Lower lobe of right lung (tissue), 2 donors: ENCODE results near the gene ANTXR2. TPM values are rescaled to one million over a fixed set of nuclear protein-coding genes. Genes with fewer than 3 reads are reported as not detected.

Experiments used
- ATAC-seq, 2 donors: fragments of 200-7000 bp; cut with Tn5 transposase; one replicate each; pipeline ENCODE4 v1.9.1; 2020 to 2022; ENCODE audit warnings: mild to moderate bottlenecking in 2 of 2, moderate library complexity in 2 of 2
- DNase-seq: peaks from one replicate; pipeline ENCODE4 v3.0.0-alpha.2; 2020
- H3K27ac ChIP-seq: fragments of 200-600 bp; one replicate; pipeline ENCODE4 v1.8.0; 2022
- H3K27me3 ChIP-seq: fragments of 200-600 bp; one replicate; pipeline ENCODE4 v1.8.0; 2022; ENCODE audit warnings: low read depth
- H3K36me3 ChIP-seq: fragments of 200-600 bp; one replicate; pipeline ENCODE4 v1.8.0; 2022; ENCODE audit warnings: mild to moderate bottlenecking
- H3K4me1 ChIP-seq: fragments of 200-600 bp; one replicate; pipeline ENCODE4 v1.8.0; 2022
- H3K4me3 ChIP-seq: fragments of 200-600 bp; one replicate; pipeline ENCODE4 v1.8.0; 2022; ENCODE audit warnings: mild to moderate bottlenecking
- H3K9me3 ChIP-seq: fragments of 200-600 bp; one replicate; pipeline ENCODE4 v1.8.0; 2022
- CTCF ChIP-seq: fragments of 200-600 bp; IDR thresholded peaks from one replicate; pipeline ENCODE4 v1.8.0; 2022; ENCODE audit warnings: antibody characterized with exemption, mild to moderate bottlenecking
- intact Hi-C: fragments of 100-400 bp; cut with DNase I; formaldehyde crosslinking; loops from one replicate; pipeline ENCODE4 v1.11.0; 2022
- total RNA-seq: library from RNA; stranded (reverse); fragmentation: NEBNext Ultra II Directional; extraction: Animal tissue kit (Norgen Biotek cat#: 25700); gene quantifications from one replicate; pipeline ENCODE4 v1.2.1, GENCODE V29; 2021
- donor health status: DM: no; HTN: yes; CAD: no; lungs with severe emphysema.

ANTXR2 gene
- total RNA-seq, 1 donor from 2014 or later: 62.8 TPM

DNA sequence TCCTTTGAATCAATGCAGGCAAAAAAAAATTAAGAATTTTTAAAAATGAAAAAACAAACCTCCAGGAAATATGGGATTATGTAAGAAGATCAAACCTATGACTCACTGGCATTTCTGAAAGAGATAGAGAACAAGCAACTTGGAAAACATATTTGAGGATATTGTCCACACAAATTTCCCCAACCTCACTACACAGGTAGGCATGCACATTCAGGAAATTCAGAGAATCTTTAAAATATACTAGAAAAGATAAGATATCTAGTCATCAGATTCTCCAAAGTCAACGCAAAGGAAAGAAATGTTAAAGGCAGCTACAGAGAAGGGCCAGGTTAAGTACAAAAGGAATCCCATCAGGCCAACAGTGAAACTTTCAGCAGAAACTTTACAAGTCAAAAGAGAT lies 85.6 kb downstream of the ANTXR2 start:
- no peaks in the 10 kb centered on the region for H3K9me3 ChIP-seq
- no peak overlapping the region for H3K27ac ChIP-seq
- no peaks in the 10 kb centered on the region for H3K27me3 ChIP-seq
- TF ChIP-seq CTCF: no peak
- ATAC-seq (no peak), DNase-seq (no peak)
- intact Hi-C loops: no loop called here
- no peaks in the 10 kb centered on the region for H3K36me3 ChIP-seq
- H3K4me1 ChIP-seq: no peaks in the 10 kb centered on the region
- H3K4me3 ChIP-seq: no peak overlapping the region

- ATAC-seq: no peak
- Histone ChIP-seq H3K27ac (no peak overlapping the region), H3K4me1 (no peaks in the 10 kb centered on the region), H3K27me3 (no peaks in the 10 kb centered on the region), H3K9me3 (no peaks in the 10 kb centered on the region), H3K4me3 (no peak overlapping the region), H3K36me3 (no peaks in the 10 kb centered on the region)
- no peak for TF ChIP-seq CTCF
- intact Hi-C loops: no loop called here
- DNase-seq: no peak
These were observed 89.6 kb downstream of the ANTXR2 start for GRCh38 chr4:79983431-79983830.

- H3K27ac ChIP-seq: no peak overlapping the region
- ATAC-seq: no peak
- intact Hi-C loops: no loop called here
- H3K4me1 ChIP-seq: no peaks in the 10 kb centered on the region
- DNase-seq: no peak
- no peaks in the 10 kb centered on the region for H3K9me3 ChIP-seq
- peaks cover 6% of the 10 kb centered on the region for H3K36me3 ChIP-seq
- H3K27me3 ChIP-seq: no peaks in the 10 kb centered on the region
- no peak overlapping the region for H3K4me3 ChIP-seq
- no peak for TF ChIP-seq CTCF
These were observed 90.3 kb downstream of the ANTXR2 start for GRCh38 chr4:79982601-79983322.

DNA sequence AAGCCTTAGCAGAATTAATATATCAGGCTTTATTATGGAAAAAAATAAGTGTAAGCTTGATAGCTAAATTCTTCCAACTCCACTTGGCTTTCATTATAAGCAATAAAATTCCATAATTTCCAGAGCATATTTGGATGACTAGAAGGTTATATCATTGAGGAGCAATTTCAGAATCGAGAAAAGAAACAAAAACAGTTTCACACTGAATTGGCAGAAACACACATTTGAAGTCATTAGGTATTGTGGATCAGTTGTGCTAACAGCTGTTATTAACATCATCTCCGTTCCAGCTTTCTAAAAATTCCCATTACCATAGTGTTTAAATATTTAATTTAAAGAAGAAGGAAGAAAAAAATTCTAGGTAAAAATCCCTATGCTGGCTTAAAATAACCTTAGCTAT lies 92.6 kb downstream of the ANTXR2 start:
- Histone ChIP-seq H3K27me3 (no peaks in the 10 kb centered on the region), H3K27ac (no peak overlapping the region), H3K4me3 (no peak overlapping the region), H3K4me1 (no peaks in the 10 kb centered on the region), H3K9me3 (no peaks in the 10 kb centered on the region), H3K36me3 (peaks cover 23% of the 10 kb centered on the region)
- TF ChIP-seq CTCF: no peak
- DNase-seq (no peak), ATAC-seq (no peak)
- intact Hi-C loops: no loop called here

- ATAC-seq (no peak), DNase-seq (no peak)
- Histone ChIP-seq H3K27ac (no peak overlapping the region), H3K27me3 (no peaks in the 10 kb centered on the region), H3K4me3 (no peak overlapping the region), H3K36me3 (peaks cover 23% of the 10 kb centered on the region), H3K4me1 (no peaks in the 10 kb centered on the region), H3K9me3 (no peaks in the 10 kb centered on the region)
- TF ChIP-seq CTCF: no peak
- intact Hi-C loops: no loop called here
These were observed 93.1 kb downstream of the ANTXR2 start for GRCh38 chr4:79979785-79980437.
